MCF 10A (cell line): ENCODE data around the gene NDUFS2. TPM values are rescaled to one million over a fixed set of nuclear protein-coding genes. Genes with fewer than 3 reads are reported as not detected.

Source experiments
- BruUV-seq: library from RNA; stranded (reverse); fragments of 400-500 nt; replicated peaks from 2 replicates; lab custom pipeline; 2021; lab: Mats Ljungman, UMichigan
- CTCF ChIA-PET: fragments of 300-600 bp; sonication (Branson Sonifier 250); formaldehyde crosslinking; extraction: SDS; loops from one replicate; lab custom pipeline; 2021; ENCODE audit warnings: antibody characterized with exemption, inconsistent platforms; lab: Yijun Ruan, JAX
- POLR2A ChIA-PET: fragments of 300-600, 350-650 bp; sonication (Branson Sonifier 250); formaldehyde crosslinking; extraction: SDS; loops from one replicate; lab custom pipeline; 2020; ENCODE audit warnings: antibody characterized with exemption, inconsistent platforms; lab: Yijun Ruan, JAX
- DNase-seq: peaks from one replicate; pipeline ENCODE4 v3.0.0-alpha.2; 2018; ENCODE audit not compliant: unreplicated experiment
- H3K27ac Mint-ChIP-seq: one replicate; pipeline ENCODE4 v1.8.0; 2022; ENCODE audit warnings: mild to moderate bottlenecking, low read depth, mixed read lengths; ENCODE audit not compliant: unreplicated experiment
- H3K27me3 Mint-ChIP-seq: one replicate; pipeline ENCODE4 v1.8.0; 2022; ENCODE audit warnings: mixed read lengths; ENCODE audit not compliant: insufficient read depth, unreplicated experiment
- H3K36me3 Mint-ChIP-seq: one replicate; pipeline ENCODE4 v1.8.0; 2022; ENCODE audit warnings: mild to moderate bottlenecking, moderate library complexity, mixed read lengths; ENCODE audit not compliant: insufficient read depth, unreplicated experiment
- H3K4me1 Mint-ChIP-seq: one replicate; pipeline ENCODE4 v1.8.0; 2022; ENCODE audit warnings: mixed read lengths; ENCODE audit not compliant: insufficient read depth, unreplicated experiment
- H3K4me3 Mint-ChIP-seq: one replicate; pipeline ENCODE4 v1.8.0; 2022; ENCODE audit warnings: mild to moderate bottlenecking, moderate library complexity, mixed read lengths; ENCODE audit not compliant: unreplicated experiment
- H3K9me3 Mint-ChIP-seq: one replicate; pipeline ENCODE4 v1.8.0; 2022; ENCODE audit warnings: mixed read lengths; ENCODE audit not compliant: unreplicated experiment
- intact Hi-C: fragments of 100-400 bp; cut with micrococcal nuclease; formaldehyde crosslinking; loops from 2 replicates; pipeline ENCODE4 v1.14.1; 2022
- total RNA-seq: library from RNA; stranded (reverse); gene quantifications from 2 replicates; pipeline ENCODE4 v1.2.3, GENCODE V29; 2022
- TF ChIP-seq, protein P1 (sequence below): fragments of 200-600 bp; IDR thresholded peaks from one replicate; pipeline ENCODE4 v1.8.0; 2022; ENCODE audit warnings: antibody characterized with exemption, mild to moderate bottlenecking; ENCODE audit not compliant: unreplicated experiment

Gene NDUFS2
- total RNA-seq, 1 experiment from 2014 or later = 149 TPM

DNA sequence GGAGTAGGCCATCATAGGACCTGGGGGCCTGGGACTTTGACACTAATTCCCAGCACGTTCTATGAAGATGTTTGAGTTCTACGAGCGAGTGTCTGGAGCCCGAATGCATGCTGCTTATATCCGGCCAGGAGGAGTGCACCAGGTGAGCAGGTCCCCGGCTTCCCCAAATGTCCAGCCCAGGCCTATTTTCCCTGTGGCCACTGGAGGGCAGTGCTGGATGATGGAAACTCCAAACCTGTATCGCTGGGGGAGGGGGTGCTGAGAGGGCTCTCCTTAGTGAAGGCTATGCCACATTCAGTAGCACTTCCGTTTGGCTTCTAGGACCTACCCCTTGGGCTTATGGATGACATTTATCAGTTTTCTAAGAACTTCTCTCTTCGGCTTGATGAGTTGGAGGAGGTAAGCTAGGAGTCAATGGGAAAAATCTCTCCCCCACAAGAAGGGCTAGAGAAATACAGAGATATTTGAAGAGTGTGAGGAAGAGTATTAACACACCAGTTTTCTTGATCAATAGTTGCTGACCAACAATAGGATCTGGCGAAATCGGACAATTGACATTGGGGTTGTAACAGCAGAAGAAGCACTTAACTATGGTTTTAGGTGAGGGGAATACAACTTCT is 7.7 kb downstream of the NDUFS2 start:
- peak; percentile 91 for DNase-seq

DNA sequence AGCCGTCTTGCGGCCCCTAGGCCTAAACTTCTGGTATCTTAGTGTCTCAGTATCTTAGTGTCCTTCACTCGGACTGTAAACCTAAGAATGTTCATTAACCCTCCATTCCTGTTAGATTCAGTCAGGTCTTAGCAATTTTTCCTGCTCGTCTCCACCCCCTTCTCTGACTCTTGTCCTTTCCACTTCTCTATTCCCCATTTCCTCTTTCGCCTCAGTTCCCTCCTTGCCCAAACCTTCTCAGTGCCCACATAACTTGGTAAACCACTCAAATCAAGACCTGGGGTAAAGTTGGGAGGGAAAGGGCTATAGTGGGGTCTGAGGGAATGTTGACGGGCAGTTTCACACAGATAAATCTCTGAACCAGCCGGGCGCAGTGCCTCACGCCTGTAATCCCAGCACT is 12.2 kb downstream of the NDUFS2 start:
- no TSS peak for BruUV-seq
- no peak overlapping the region for H3K4me3 Mint-ChIP-seq
- H3K9me3 Mint-ChIP-seq = no peaks in the 10 kb centered on the region
- no peak for DNase-seq
- TF ChIP-seq, protein P1, sequence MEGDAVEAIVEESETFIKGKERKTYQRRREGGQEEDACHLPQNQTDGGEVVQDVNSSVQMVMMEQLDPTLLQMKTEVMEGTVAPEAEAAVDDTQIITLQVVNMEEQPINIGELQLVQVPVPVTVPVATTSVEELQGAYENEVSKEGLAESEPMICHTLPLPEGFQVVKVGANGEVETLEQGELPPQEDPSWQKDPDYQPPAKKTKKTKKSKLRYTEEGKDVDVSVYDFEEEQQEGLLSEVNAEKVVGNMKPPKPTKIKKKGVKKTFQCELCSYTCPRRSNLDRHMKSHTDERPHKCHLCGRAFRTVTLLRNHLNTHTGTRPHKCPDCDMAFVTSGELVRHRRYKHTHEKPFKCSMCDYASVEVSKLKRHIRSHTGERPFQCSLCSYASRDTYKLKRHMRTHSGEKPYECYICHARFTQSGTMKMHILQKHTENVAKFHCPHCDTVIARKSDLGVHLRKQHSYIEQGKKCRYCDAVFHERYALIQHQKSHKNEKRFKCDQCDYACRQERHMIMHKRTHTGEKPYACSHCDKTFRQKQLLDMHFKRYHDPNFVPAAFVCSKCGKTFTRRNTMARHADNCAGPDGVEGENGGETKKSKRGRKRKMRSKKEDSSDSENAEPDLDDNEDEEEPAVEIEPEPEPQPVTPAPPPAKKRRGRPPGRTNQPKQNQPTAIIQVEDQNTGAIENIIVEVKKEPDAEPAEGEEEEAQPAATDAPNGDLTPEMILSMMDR = no peak
- intact Hi-C loops = no loop called here
- POLR2A ChIA-PET = no interaction called here
- CTCF ChIA-PET = interaction anchor here (0.7 to 18.5 kb wide), 4 partner anchors 7 to 127 kb away, joined by 3 to 444 read pairs (median 224); partner anchors contain the start of genes APOA2, FCER1G, NDUFS2 and TOMM40L
- H3K27ac Mint-ChIP-seq = no peak overlapping the region
- peaks cover 67% of the 10 kb centered on the region for H3K36me3 Mint-ChIP-seq
- peaks cover 14% of the 10 kb centered on the region for H3K4me1 Mint-ChIP-seq
- no peaks in the 10 kb centered on the region for H3K27me3 Mint-ChIP-seq

More for the DNA sequence above, 7.7 kb downstream of the NDUFS2 start:
- Mint-ChIP-seq H3K27me3 (no peaks in the 10 kb centered on the region), H3K4me3 (no peak overlapping the region), H3K4me1 (peaks cover 25% of the 10 kb centered on the region), H3K9me3 (no peaks in the 10 kb centered on the region), H3K36me3 (peaks cover 98% of the 10 kb centered on the region), H3K27ac (no peak overlapping the region)
- CTCF ChIA-PET = interaction anchor here (0.6 to 14.7 kb wide), 24 partner anchors 8 to 534 kb away, joined by 3 to 444 read pairs (median 5); partner anchors contain the start of genes ADAMTS4, APOA2, CFAP126 and FCER1G
- intact Hi-C loops = loop anchor here (1.0 to 2.0 kb wide), 2 partner anchors 15 to 173 kb away; no protein-coding TSS in a partner anchor
- POLR2A ChIA-PET = interaction anchor here (0.9 to 3.7 kb wide), 5 partner anchors 8 to 173 kb away, joined by 3 to 20 read pairs (median 7); partner anchors contain the start of genes NDUFS2 and TOMM40L
- no TSS peak for BruUV-seq
- TF ChIP-seq, protein P1 = peak; percentile 95

DNA sequence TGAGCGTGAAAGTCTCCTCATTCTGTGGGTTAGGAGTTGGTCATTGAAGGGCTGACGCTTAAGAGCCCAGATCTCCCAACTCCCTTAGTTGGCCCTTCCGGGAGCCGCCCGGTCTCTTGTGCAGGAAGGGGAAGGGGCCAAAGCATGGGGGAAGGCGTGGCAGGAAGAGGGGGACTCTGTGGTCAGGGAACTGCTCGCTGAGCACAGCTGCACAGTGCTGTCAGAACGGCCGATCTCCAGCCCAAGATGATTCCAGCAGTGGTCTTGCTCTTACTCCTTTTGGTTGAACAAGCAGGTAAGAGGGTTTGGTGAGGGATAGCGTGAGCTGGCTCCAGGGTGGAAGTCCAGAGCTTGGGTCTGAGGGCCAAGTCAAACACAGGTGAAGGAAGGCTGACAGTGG is 12.9 kb downstream of the NDUFS2 start, which contains the start of gene FCER1G:
Gene FCER1G, plus strand, starts transcription at position 220 of the 400 bp plus-strand sequence. Its CDS starts 27 bp downstream, at position 247.
- Mint-ChIP-seq H3K27ac (peak within 1 kb of the TSS; percentile 53), H3K4me3 (no peak within 1 kb of the TSS), H3K36me3 (peaks cover 60% of the 10 kb centered on the region), H3K4me1 (peaks cover 7% of the 10 kb centered on the region), H3K27me3 (no peaks in the 10 kb centered on the region), H3K9me3 (no peaks in the 10 kb centered on the region)
- BruUV-seq = no TSS peak
- TF ChIP-seq, protein P1 = no peak
- DNase-seq = no peak
- POLR2A ChIA-PET = interaction anchor here (0.6 to 3.6 kb wide), 5 partner anchors 13 to 90 kb away, joined by 3 to 20 read pairs (median 3); partner anchors contain the start of genes ADAMTS4 and NDUFS2
- CTCF ChIA-PET = interaction anchor here (0.6 to 18.5 kb wide), 7 partner anchors 8 to 158 kb away, joined by 3 to 444 read pairs (median 26); partner anchors contain the start of genes NDUFS2 and TOMM40L
- intact Hi-C loops = no loop called here
